HepG2 (cell line): ENCODE results near the gene MARCHF9. TPM values are rescaled to one million over a fixed set of nuclear protein-coding genes. Genes with fewer than 3 reads are reported as not detected.
A peak's percentile ranks its signal among the peaks of the same experiment; 100 is the strongest.

Experiments used
- ATAC-seq: fragments of 200-7000 bp; cut with Tn5 transposase; 3 replicates; pipeline ENCODE4 v1.9.1; 2020; ENCODE audit warnings: mild to moderate bottlenecking, moderate library complexity
- BruUV-seq: library from RNA; stranded (reverse); fragments of 400-500 nt; replicated peaks from 2 replicates; lab custom pipeline; 2021; lab: Mats Ljungman, UMichigan
- CTCF ChIA-PET: fragments of 300-600 bp; formaldehyde crosslinking; extraction: SDS; loops from one replicate; lab custom pipeline; 2021; ENCODE audit warnings: low total read pairs, inconsistent platforms, low intra/inter-chr PET ratio; lab: Yijun Ruan, JAX
- POLR2A ChIA-PET: fragments of 350-600 bp; sonication (Branson Sonifier 250); formaldehyde crosslinking; loops from one replicate; lab custom pipeline; 2020; ENCODE audit warnings: antibody characterized with exemption, inconsistent platforms; lab: Yijun Ruan, JAX
- DNase-seq: peaks from one replicate; pipeline ENCODE4 v3.0.0-alpha.2; 2015; ENCODE audit warnings: low spot score
- FAIRE-seq: peaks from 3 replicates; lab custom pipeline; 2011; peaks lifted over from hg19 to GRCh38; lab: Jason Lieb, UNC
- H2AFZ ChIP-seq: one replicate; pipeline ENCODE4 v1.6.1; 2011; ENCODE audit warnings: low read length, inconsistent platforms
- H3K27ac ChIP-seq: fragments of 300-600 bp; 3 replicates; pipeline ENCODE4 v1.8.0; 2011; ENCODE audit warnings: mixed run types, mild to moderate bottlenecking, mixed read lengths, low read length, inconsistent platforms; ENCODE audit not compliant: insufficient read depth; ENCODE audit errors: extremely low read length
- H3K27me3 ChIP-seq, 2 experiments: fragments of 200-600 bp in 1 of 2; 2 replicates in 1 of 2; 3 replicates in 1 of 2; pipeline versions ENCODE4 v1.6.0 to v1.8.0; 2011; ENCODE audit warnings: low read length in 2 of 2, mild to moderate bottlenecking in 2 of 2, moderate library complexity in 2 of 2, inconsistent platforms in 1 of 2; ENCODE audit not compliant: insufficient read depth in 2 of 2, control insufficient read depth in 1 of 2
- H3K36me3 ChIP-seq, 2 experiments: fragments of 200-600 bp in 1 of 2; replicated peaks in 1 of 2; 2 replicates in 1 of 2; 3 replicates in 1 of 2; pipeline versions ENCODE4 v1.5.1 to v1.8.0; 2011; ENCODE audit warnings: low read length in 2 of 2, inconsistent platforms in 1 of 2; ENCODE audit not compliant: insufficient read depth in 2 of 2, control insufficient read depth in 1 of 2
- H3K4me1 ChIP-seq: 2 replicates; pipeline ENCODE4 v1.5.1; 2012; ENCODE audit warnings: low read length, inconsistent platforms; ENCODE audit not compliant: insufficient read depth
- H3K4me2 ChIP-seq: 2 replicates; pipeline ENCODE4 v1.6.0; 2011; ENCODE audit warnings: low read depth, low read length, inconsistent platforms
- H3K4me3 ChIP-seq, 3 experiments: fragments of 200-600 bp in 1 of 3; sonication (generic), shearing (Covaris generic) in 1 of 3; replicated peaks in 1 of 3; 2 replicates each; pipeline ENCODE4 v1.5.1; 2011 to 2016; ENCODE audit warnings: low read length in 3 of 3, inconsistent platforms in 2 of 3, low read depth in 2 of 3, mild to moderate bottlenecking in 2 of 3, control low read depth in 1 of 3, mixed read lengths in 1 of 3; ENCODE audit not compliant: insufficient read depth in 1 of 3
- H3K79me2 ChIP-seq: one replicate; pipeline ENCODE4 v1.6.1; 2011; ENCODE audit warnings: low read length, inconsistent platforms; ENCODE audit not compliant: insufficient read depth
- H3K9ac ChIP-seq: 2 replicates; pipeline ENCODE4 v1.6.0; 2011; ENCODE audit warnings: mild to moderate bottlenecking, low read depth, low read length, inconsistent platforms; ENCODE audit not compliant: insufficient read depth
- H3K9me3 ChIP-seq: 2 replicates; pipeline ENCODE4 v1.5.1; 2012; ENCODE audit warnings: mild to moderate bottlenecking, low read length
- H4K20me1 ChIP-seq: 2 replicates; pipeline ENCODE4 v1.6.0; 2011; ENCODE audit warnings: inconsistent platforms, mild to moderate bottlenecking, low read length, moderate library complexity; ENCODE audit not compliant: insufficient read depth
- BCLAF1 ChIP-seq: fragments of 450-650 bp; IDR thresholded peaks from 2 replicates; pipeline ENCODE4 v1.6.1; 2017; ENCODE audit warnings: mild to moderate bottlenecking
- CENPT ChIP-seq: sonication (generic); formaldehyde crosslinking; IDR thresholded peaks from 2 replicates; pipeline ENCODE4 v1.8.0; 2022; ENCODE audit warnings: low read depth, mild to moderate bottlenecking, moderate library complexity, missing genetic modification reagents
- EHMT2 ChIP-seq: fragments of 200-600 bp; sonication (generic); IDR thresholded peaks from 2 replicates; pipeline ENCODE4 v1.7.0; 2017; ENCODE audit warnings: antibody characterized with exemption, low read depth, low read length, borderline replicate concordance
- GABPA ChIP-seq, 2 experiments: IDR thresholded peaks; 2 replicates each; pipeline ENCODE4 v1.6.1; 2011 to 2016; ENCODE audit warnings: low read depth in 2 of 2, low read length in 1 of 2, missing biosample characterization in 1 of 2, missing genetic modification characterization in 1 of 2
- GFI1 ChIP-seq: sonication (generic); formaldehyde crosslinking; IDR thresholded peaks from 2 replicates; pipeline ENCODE4 v1.5.0; 2020; ENCODE audit warnings: missing genetic modification reagents, mild to moderate bottlenecking, borderline replicate concordance
- KLF11 ChIP-seq: IDR thresholded peaks from 2 replicates; pipeline ENCODE4 v1.6.1; 2016; ENCODE audit warnings: missing compliant biosample characterization
- MAF1 ChIP-seq: sonication (generic); formaldehyde crosslinking; IDR thresholded peaks from 2 replicates; pipeline ENCODE4 v1.5.0; 2020; ENCODE audit warnings: missing genetic modification reagents, borderline replicate concordance
- MIER2 ChIP-seq: IDR thresholded peaks from 2 replicates; pipeline ENCODE4 v1.6.1; 2016; ENCODE audit warnings: missing biosample characterization, missing genetic modification reagents
- THYN1 ChIP-seq: sonication (generic); formaldehyde crosslinking; IDR thresholded peaks from 2 replicates; pipeline ENCODE4 v1.8.1; 2023; ENCODE audit warnings: low read depth, mild to moderate bottlenecking, moderate library complexity, missing genetic modification reagents, borderline replicate concordance
- ZNF232 ChIP-seq: sonication (generic); formaldehyde crosslinking; IDR thresholded peaks from 2 replicates; pipeline ENCODE4 v1.4.0; 2020; ENCODE audit warnings: missing genetic modification reagents, borderline replicate concordance
- ZNF260 ChIP-seq: sonication (generic); formaldehyde crosslinking; IDR thresholded peaks from 2 replicates; pipeline ENCODE4 v1.4.0; 2020; ENCODE audit warnings: missing genetic modification reagents, low read depth, mild to moderate bottlenecking, borderline replicate concordance
- ZNF484 ChIP-seq: sonication (generic); formaldehyde crosslinking; IDR thresholded peaks from 2 replicates; pipeline ENCODE4 v1.5.1; 2020; ENCODE audit warnings: mild to moderate bottlenecking, low read depth, missing genetic modification reagents, borderline replicate concordance
- ZNF691 ChIP-seq: sonication (generic); formaldehyde crosslinking; IDR thresholded peaks from 2 replicates; pipeline ENCODE4 v1.4.0; 2020; ENCODE audit warnings: missing genetic modification reagents, low read depth, mild to moderate bottlenecking, borderline replicate concordance
- ZNF724P ChIP-seq: sonication (generic); formaldehyde crosslinking; IDR thresholded peaks from 2 replicates; pipeline ENCODE4 v1.8.0; 2022; ENCODE audit warnings: missing genetic modification reagents, borderline replicate concordance
- WGBS: methylation state at CpG from one replicate; pipeline ENCODE4 v1.1.6; 2017; ENCODE audit warnings: low lambda C conversion rate; 5-methylcytosine and 5-hydroxymethylcytosine counted together
- in situ Hi-C: cut with HindIII; loops from 2 replicates; pipeline ENCODE4 v1.10.0; 2017; ENCODE audit warnings: low pct_unique_long_range_greater_than_20kb; ENCODE audit not compliant: extremely low pct_ligation_motif_present
- intact Hi-C: fragments of 100-400 bp; cut with micrococcal nuclease; formaldehyde crosslinking; loops from one replicate; pipeline ENCODE4 v1.10.0; 2022; ENCODE audit not compliant: unreplicated experiment
- polyA plus RNA-seq, 8 experiments: library from polyadenylated mRNA; depleted of rRNA in 3 of 8; stranded (reverse) in 7 of 8; unstranded in 1 of 8; fragments of >200 nt; fragmentation: Illumina TruSeq in 4 of 8; extraction: Trizol in 4 of 8; gene quantifications; 2 replicates each; pipeline versions ENCODE4 v1.2.1 to v1.2.3, GENCODE V29; 2011 to 2016; ENCODE audit warnings: low read depth in 4 of 8, missing spikeins in 1 of 8, mixed read lengths in 1 of 8; ENCODE audit not compliant: insufficient read depth in 1 of 8
- total RNA-seq, 5 experiments: library from RNA; depleted of rRNA; stranded (reverse); fragments of >200 nt; fragmentation: Illumina TruSeq; extraction: Trizol; gene quantifications; 2 replicates each; pipeline ENCODE4 v1.2.3, GENCODE V29; 2016; ENCODE audit warnings: low read depth in 1 of 5
- TF ChIP-seq, protein P1 (sequence below): sonication (generic); formaldehyde crosslinking; IDR thresholded peaks from 2 replicates; pipeline ENCODE4 v1.9.0; 2021; ENCODE audit warnings: missing genetic modification reagents, mild to moderate bottlenecking, borderline replicate concordance
- TF ChIP-seq, protein P2 (sequence below): sonication (generic); formaldehyde crosslinking; IDR thresholded peaks from 2 replicates; pipeline ENCODE4 v1.5.0; 2020; ENCODE audit warnings: mild to moderate bottlenecking, missing genetic modification reagents, borderline replicate concordance

The MARCHF9 gene
- total and polyA plus RNA-seq, 2 of the 13 experiments (the other 11 are each of a cell fraction or from before 2014, with no cell fraction given), result 5.7 to 9.6 TPM

DNA sequence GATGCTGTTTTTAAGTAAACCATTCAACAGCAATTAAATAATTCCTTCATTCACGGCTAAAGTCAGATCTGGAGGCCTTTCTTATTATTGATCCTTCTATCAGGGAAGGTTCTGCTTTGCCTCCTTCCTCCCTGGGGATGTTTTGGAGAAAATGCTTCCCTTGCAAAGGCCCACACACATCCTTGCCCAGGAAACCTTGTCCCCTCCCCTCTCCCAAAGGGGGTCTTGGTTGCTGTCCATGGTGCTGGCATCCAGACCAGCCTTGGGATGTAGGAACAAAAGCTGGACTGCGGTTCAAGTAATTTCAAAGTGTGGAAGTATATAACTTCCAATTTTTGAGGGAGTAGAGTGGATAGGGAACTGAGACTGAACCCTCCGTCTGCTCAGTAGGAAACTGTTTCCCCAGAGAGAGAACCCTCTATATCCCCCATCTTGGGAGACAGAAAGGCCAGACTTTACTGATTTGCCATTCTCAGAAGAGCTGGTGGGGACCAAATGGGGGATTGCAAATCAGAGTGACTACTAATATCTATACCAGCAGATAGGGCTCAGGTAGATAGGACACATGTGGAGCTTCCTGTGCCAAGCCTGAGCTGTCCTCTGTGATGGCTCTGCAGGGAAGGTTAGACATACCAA, 5.6 kb downstream of the MARCHF9 start:
- Histone ChIP-seq H3K27me3 (peaks cover 0 to under 1% of the 10 kb centered on the region in 2 experiments; a peak in 1 of 5 replicates), H3K27ac (no peak overlapping the region), H3K9me3 (no peaks in the 10 kb centered on the region), H4K20me1 (no peaks in the 10 kb centered on the region), H3K4me2 (no peak overlapping the region), H2AFZ (no peak overlapping the region), H3K9ac (no peak overlapping the region), H3K4me1 (peaks cover 31% of the 10 kb centered on the region), H3K79me2 (peaks cover 3% of the 10 kb centered on the region), H3K4me3 (no peak overlapping the region), H3K36me3 (no peaks in the 10 kb centered on the region; a peak in 1 of 5 replicates)
- BruUV-seq, result no TSS peak
- ChIA-PET POLR2A (interaction anchor here (0.9 to 3.5 kb wide), 2 partner anchors 8 to 12 kb away, joined by 3 to 11 read pairs; partner anchors contain the start of genes CDK4, EEF1AKMT3 and METTL1), CTCF (interaction anchor here (2.3 kb wide), 1 partner anchor 145 kb away, joined by 10 read pairs; no protein-coding TSS in a partner anchor)
- 84% methylated on average over 3 of the region's 3 CpGs for WGBS
- no peak for DNase-seq
- intact Hi-C loops (no loop called here), in situ Hi-C loops (no loop called here)
- no peak for ATAC-seq
- no peak for FAIRE-seq
- TF ChIP-seq ZNF232 (CRISPR knock-in tag) (no peak), GFI1 (CRISPR knock-in tag) (no peak), THYN1 (CRISPR knock-in tag) (no peak), GABPA (IDR thresholded peaks at IDR 0.05; ENCODE audit: low read depth, low read length) (no peak), GABPA (CRISPR knock-in tag; IDR thresholded peaks at IDR 0.05; ENCODE audit: low read depth) (no peak), ZNF260 (no peak), MAF1 (CRISPR knock-in tag) (no peak), CENPT (CRISPR knock-in tag) (no peak), ZNF484 (CRISPR knock-in tag) (no peak), EHMT2 (peak; percentile 58; the same call in 1 of the 2 replicates), ZNF691 (CRISPR knock-in tag) (no peak), ZNF724P (no peak), BCLAF1 (no peak), KLF11 (CRISPR knock-in tag) (no peak), MIER2 (CRISPR knock-in tag) (peak; percentile 93)
- TF ChIP-seq, protein P1, sequence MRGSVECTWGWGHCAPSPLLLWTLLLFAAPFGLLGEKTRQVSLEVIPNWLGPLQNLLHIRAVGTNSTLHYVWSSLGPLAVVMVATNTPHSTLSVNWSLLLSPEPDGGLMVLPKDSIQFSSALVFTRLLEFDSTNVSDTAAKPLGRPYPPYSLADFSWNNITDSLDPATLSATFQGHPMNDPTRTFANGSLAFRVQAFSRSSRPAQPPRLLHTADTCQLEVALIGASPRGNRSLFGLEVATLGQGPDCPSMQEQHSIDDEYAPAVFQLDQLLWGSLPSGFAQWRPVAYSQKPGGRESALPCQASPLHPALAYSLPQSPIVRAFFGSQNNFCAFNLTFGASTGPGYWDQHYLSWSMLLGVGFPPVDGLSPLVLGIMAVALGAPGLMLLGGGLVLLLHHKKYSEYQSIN (CRISPR knock-in tag), result no peak
- TF ChIP-seq, protein P2, sequence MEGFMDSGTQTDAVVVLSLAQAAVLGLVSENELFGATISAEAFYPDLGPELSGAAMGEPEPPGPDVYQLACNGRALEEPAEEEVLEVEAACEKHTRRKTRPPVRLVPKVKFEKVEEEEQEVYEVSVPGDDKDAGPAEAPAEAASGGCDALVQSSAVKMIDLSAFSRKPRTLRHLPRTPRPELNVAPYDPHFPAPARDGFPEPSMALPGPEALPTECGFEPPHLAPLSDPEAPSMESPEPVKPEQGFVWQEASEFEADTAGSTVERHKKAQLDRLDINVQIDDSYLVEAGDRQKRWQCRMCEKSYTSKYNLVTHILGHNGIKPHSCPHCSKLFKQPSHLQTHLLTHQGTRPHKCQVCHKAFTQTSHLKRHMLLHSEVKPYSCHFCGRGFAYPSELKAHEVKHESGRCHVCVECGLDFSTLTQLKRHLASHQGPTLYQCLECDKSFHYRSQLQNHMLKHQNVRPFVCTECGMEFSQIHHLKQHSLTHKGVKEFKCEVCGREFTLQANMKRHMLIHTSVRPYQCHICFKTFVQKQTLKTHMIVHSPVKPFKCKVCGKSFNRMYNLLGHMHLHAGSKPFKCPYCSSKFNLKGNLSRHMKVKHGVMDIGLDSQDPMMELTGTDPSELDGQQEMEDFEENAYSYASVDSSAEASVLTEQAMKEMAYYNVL (CRISPR knock-in tag), result no peak
